SK-N-SH (cell line): ENCODE data around the gene RGS7BP. TPM values are rescaled to one million over a fixed set of nuclear protein-coding genes. Genes with fewer than 3 reads are reported as not detected.

Experiments
- CTCF ChIA-PET: fragments of 300-600, 350-600 bp; formaldehyde crosslinking; extraction: SDS; loops from one replicate; lab custom pipeline; 2021; lab: Yijun Ruan, JAX
- POLR2A ChIA-PET: fragments of 350-600 bp; sonication (Branson Sonifier 250); formaldehyde crosslinking; extraction: SDS; loops from one replicate; lab custom pipeline; 2020; ENCODE audit warnings: antibody characterized with exemption, inconsistent platforms; lab: Yijun Ruan, JAX
- DNase-seq: peaks from one replicate; pipeline ENCODE4 v3.0.0; 2012
- H2AFZ ChIP-seq: fragments of 200-600 bp; sonication (generic); 2 replicates; pipeline ENCODE4 v1.8.1; 2016; ENCODE audit warnings: antibody characterized with exemption, mild to moderate bottlenecking, low read depth
- H3F3A ChIP-seq: fragments of 200-600 bp; sonication (generic); replicated peaks from 2 replicates; pipeline ENCODE3; 2016; ENCODE audit warnings: antibody characterized with exemption, mild to moderate bottlenecking; ENCODE audit not compliant: insufficient read depth
- H3K27ac ChIP-seq, 2 experiments: fragments of 200-500 bp in 1 of 2; fragments of 200-600 bp in 1 of 2; sonication (Bioruptor generic) in 1 of 2; sonication (generic), shearing (Covaris generic) in 1 of 2; 2 replicates each; pipeline versions ENCODE4 v1.5.1 to v1.6.1; 2014 to 2016; ENCODE audit warnings: low read depth in 2 of 2, inconsistent platforms in 1 of 2, low read length in 1 of 2, mild to moderate bottlenecking in 1 of 2, mixed read lengths in 1 of 2
- H3K27me3 ChIP-seq: fragments of 200-600 bp; sonication (generic), shearing (Covaris generic); 2 replicates; pipeline ENCODE4 v1.6.1; 2016; ENCODE audit warnings: mixed run types; ENCODE audit not compliant: insufficient read depth
- H3K36me3 ChIP-seq, 2 experiments: fragments of 200-500 bp in 1 of 2; fragments of 200-600 bp in 1 of 2; sonication (Bioruptor generic) in 1 of 2; sonication (generic) in 1 of 2; replicated peaks in 1 of 2; 2 replicates each; pipeline versions ENCODE3 to v1.5.1; 2014 to 2016; ENCODE audit warnings: low read length in 1 of 2, mild to moderate bottlenecking in 1 of 2; ENCODE audit not compliant: insufficient read depth in 2 of 2, control insufficient read depth in 1 of 2
- H3K4me1 ChIP-seq, 2 experiments: fragments of 200-500 bp in 1 of 2; fragments of 200-600 bp in 1 of 2; sonication (Bioruptor generic) in 1 of 2; sonication (generic), shearing (Covaris generic) in 1 of 2; 2 replicates each; pipeline versions ENCODE4 v1.5.1 to v1.6.1; 2014 to 2016; ENCODE audit warnings: low read depth in 1 of 2, low read length in 1 of 2, mixed run types in 1 of 2; ENCODE audit not compliant: insufficient read depth in 2 of 2, control insufficient read depth in 1 of 2
- H3K4me2 ChIP-seq: fragments of 200-600 bp; sonication (generic), shearing (Covaris generic); 2 replicates; pipeline ENCODE4 v1.6.1; 2017; ENCODE audit warnings: mixed run types
- H3K4me3 ChIP-seq, 2 experiments: fragments of 200-500 bp in 1 of 2; fragments of 200-600 bp in 1 of 2; sonication (Bioruptor generic) in 1 of 2; sonication (generic), shearing (Covaris generic) in 1 of 2; 2 replicates each; pipeline versions ENCODE4 v1.5.1 to v1.8.1; 2014 to 2016; ENCODE audit warnings: low read depth in 2 of 2, inconsistent platforms in 1 of 2, low read length in 1 of 2, mild to moderate bottlenecking in 1 of 2, mixed read lengths in 1 of 2, moderate library complexity in 1 of 2
- H3K79me2 ChIP-seq: fragments of 200-600 bp; sonication (generic); 2 replicates; pipeline ENCODE4 v1.8.1; 2017; ENCODE audit warnings: mild to moderate bottlenecking; ENCODE audit not compliant: insufficient read depth
- H3K9ac ChIP-seq: fragments of 200-600 bp; sonication (generic); 2 replicates; pipeline ENCODE4 v1.6.1; 2017; ENCODE audit warnings: mixed run types
- H3K9me2 ChIP-seq: fragments of 200-600 bp; sonication (generic); 2 replicates; pipeline ENCODE4 v1.6.1; 2017; ENCODE audit warnings: mixed run types
- H3K9me3 ChIP-seq: fragments of 200-600 bp; sonication (generic); 2 replicates; pipeline ENCODE4 v1.6.1; 2017; ENCODE audit warnings: mixed run types, mild to moderate bottlenecking, moderate library complexity
- H4K20me1 ChIP-seq: fragments of 200-600 bp; sonication (generic); 2 replicates; pipeline ENCODE4 v1.6.1; 2017; ENCODE audit warnings: mild to moderate bottlenecking, mixed run types; ENCODE audit not compliant: insufficient read depth
- CHD2 ChIP-seq: fragments of 150-350 bp; IDR thresholded peaks from 2 replicates; pipeline ENCODE4 v1.6.1; 2018; ENCODE audit warnings: low read length; ENCODE audit not compliant: partially characterized antibody
- EP300 ChIP-seq, 2 experiments: IDR thresholded peaks; 2 replicates each; pipeline versions ENCODE4 v1.4.0 to v1.6.1; 2012; ENCODE audit warnings: borderline replicate concordance in 1 of 2, low read depth in 1 of 2, low read length in 1 of 2
- EZH2phosphoT487 ChIP-seq: fragments of 200-600 bp; sonication (generic); IDR thresholded peaks from 2 replicates; pipeline ENCODE4 v1.6.1; 2017; ENCODE audit warnings: low read depth, mixed run types, mild to moderate bottlenecking, antibody characterized with exemption, moderate library complexity, borderline replicate concordance
- FOXJ3 ChIP-seq: sonication (generic); formaldehyde crosslinking; IDR thresholded peaks from 2 replicates; pipeline ENCODE4 v1.5.1; 2020; ENCODE audit warnings: mild to moderate bottlenecking, missing genetic modification reagents
- GABPA ChIP-seq: IDR thresholded peaks from 2 replicates; pipeline ENCODE4 v1.4.0; 2012; ENCODE audit warnings: low read depth, mild to moderate bottlenecking
- GATA2 ChIP-seq: sonication (generic); formaldehyde crosslinking; IDR thresholded peaks from 2 replicates; pipeline ENCODE4 v1.5.0; 2020; ENCODE audit warnings: mild to moderate bottlenecking, missing genetic modification reagents
- JUND ChIP-seq: IDR thresholded peaks from 2 replicates; pipeline ENCODE4 v1.4.0; 2012
- MEF2A ChIP-seq: IDR thresholded peaks from 2 replicates; pipeline ENCODE4 v1.4.0; 2012; ENCODE audit warnings: low read depth, borderline replicate concordance
- NFIC ChIP-seq: IDR thresholded peaks from 2 replicates; pipeline ENCODE4 v1.4.0; 2012; ENCODE audit warnings: borderline replicate concordance
- POLR2AphosphoS5 ChIP-seq: IDR thresholded peaks from 2 replicates; pipeline ENCODE4 v1.6.1; 2012; ENCODE audit warnings: low read depth, low read length
- RAD21 ChIP-seq: IDR thresholded peaks from 2 replicates; pipeline ENCODE4 v1.6.1; 2012; ENCODE audit warnings: mild to moderate bottlenecking, low read length
- RXRA ChIP-seq: IDR thresholded peaks from 2 replicates; pipeline ENCODE4 v1.4.0; 2012; ENCODE audit warnings: low read depth, mild to moderate bottlenecking, borderline replicate concordance
- SIN3A ChIP-seq: IDR thresholded peaks from 2 replicates; pipeline ENCODE4 v1.6.1; 2012; ENCODE audit warnings: low read depth, mild to moderate bottlenecking, low read length, moderate library complexity, borderline replicate concordance
- SMC3 ChIP-seq: IDR thresholded peaks from 2 replicates; pipeline ENCODE4 v1.6.1; 2012; ENCODE audit warnings: low read depth, low read length, improper control_type of control experiment
- TAF1 ChIP-seq: IDR thresholded peaks from 2 replicates; pipeline ENCODE4 v1.6.1; 2012; ENCODE audit warnings: low read depth, mild to moderate bottlenecking, low read length, moderate library complexity, borderline replicate concordance
- YY1 ChIP-seq: IDR thresholded peaks from 2 replicates; pipeline ENCODE4 v1.4.0; 2012; ENCODE audit warnings: low read depth, mild to moderate bottlenecking
- WGBS: methylation state at CpG from one replicate; pipeline ENCODE4 v1.1.6; 2017; ENCODE audit warnings: low lambda C conversion rate; 5-methylcytosine and 5-hydroxymethylcytosine counted together
- polyA plus RNA-seq, 3 experiments: library from polyadenylated mRNA; depleted of rRNA; stranded (reverse); fragments of >200 nt; gene quantifications; 2 replicates each; pipeline ENCODE4 v1.2.3, GENCODE V29; 2012
- TF ChIP-seq, protein P1 (sequence below): IDR thresholded peaks from 2 replicates; pipeline ENCODE4 v1.4.0; 2012; ENCODE audit warnings: low read depth, borderline replicate concordance
- TF ChIP-seq, protein P2 (sequence below): IDR thresholded peaks from 2 replicates; pipeline ENCODE4 v1.4.0; 2012; ENCODE audit warnings: low read depth, borderline replicate concordance
- TF ChIP-seq, protein P3 (sequence below): fragments of 200-600 bp; sonication (generic); IDR thresholded peaks from 2 replicates; pipeline ENCODE4 v1.6.1; 2017; ENCODE audit warnings: antibody characterized with exemption, mild to moderate bottlenecking, moderate library complexity
- TF ChIP-seq, protein P4 (sequence below): IDR thresholded peaks from 2 replicates; pipeline ENCODE4; 2012

RGS7BP gene
- polyA plus RNA-seq, 1 of the 3 experiments (the other 2 are of a cell fraction) = not detected

DNA sequence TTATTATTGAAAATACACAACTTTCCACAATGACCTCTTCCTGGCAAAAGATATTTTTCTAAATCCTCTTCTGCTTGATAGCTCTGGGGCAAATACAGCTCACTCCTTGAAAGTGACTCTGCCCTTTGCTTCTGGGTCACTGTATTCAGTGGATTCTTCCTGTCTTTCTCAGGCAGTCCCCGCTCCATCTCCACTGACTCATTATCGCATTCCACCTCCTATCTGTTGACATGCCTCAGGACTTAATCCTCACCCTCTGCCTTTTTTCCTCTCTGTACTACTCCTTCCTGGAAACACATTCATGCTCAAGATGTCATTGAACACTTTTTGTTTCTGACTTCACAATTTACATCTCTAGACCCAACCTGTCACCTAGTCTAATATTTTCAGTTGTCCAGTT is 8.4 kb upstream of the RGS7BP start:
- Histone ChIP-seq H2AFZ (no peak overlapping the region), H3K27me3 (no peaks in the 10 kb centered on the region), H4K20me1 (no peaks in the 10 kb centered on the region), H3F3A (no peaks in the 10 kb centered on the region), H3K4me2 (no peak overlapping the region), H3K27ac (no peak overlapping the region), H3K36me3 (no peaks in the 10 kb centered on the region), H3K9me3 (no peaks in the 10 kb centered on the region), H3K4me3 (no peak overlapping the region), H3K9me2 (no peaks in the 10 kb centered on the region), H3K9ac (no peak overlapping the region), H3K4me1 (no peaks in the 10 kb centered on the region), H3K79me2 (no peaks in the 10 kb centered on the region)
- ChIA-PET CTCF (no interaction called here), POLR2A (no interaction called here)
- DNase-seq = no peak
- WGBS = 0% methylated on average over 2 of the region's 2 CpGs
- TF ChIP-seq, protein P1, sequence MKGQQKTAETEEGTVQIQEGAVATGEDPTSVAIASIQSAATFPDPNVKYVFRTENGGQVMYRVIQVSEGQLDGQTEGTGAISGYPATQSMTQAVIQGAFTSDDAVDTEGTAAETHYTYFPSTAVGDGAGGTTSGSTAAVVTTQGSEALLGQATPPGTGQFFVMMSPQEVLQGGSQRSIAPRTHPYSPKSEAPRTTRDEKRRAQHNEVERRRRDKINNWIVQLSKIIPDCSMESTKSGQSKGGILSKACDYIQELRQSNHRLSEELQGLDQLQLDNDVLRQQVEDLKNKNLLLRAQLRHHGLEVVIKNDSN = no peak
- TF ChIP-seq EP300 (IDR thresholded peaks at IDR 0.05; ENCODE audit: borderline replicate concordance in 1 of 2, low read depth in 1 of 2, low read length in 1 of 2) = no peak
- no peak for TF ChIP-seq JUND
- TF ChIP-seq, protein P2, sequence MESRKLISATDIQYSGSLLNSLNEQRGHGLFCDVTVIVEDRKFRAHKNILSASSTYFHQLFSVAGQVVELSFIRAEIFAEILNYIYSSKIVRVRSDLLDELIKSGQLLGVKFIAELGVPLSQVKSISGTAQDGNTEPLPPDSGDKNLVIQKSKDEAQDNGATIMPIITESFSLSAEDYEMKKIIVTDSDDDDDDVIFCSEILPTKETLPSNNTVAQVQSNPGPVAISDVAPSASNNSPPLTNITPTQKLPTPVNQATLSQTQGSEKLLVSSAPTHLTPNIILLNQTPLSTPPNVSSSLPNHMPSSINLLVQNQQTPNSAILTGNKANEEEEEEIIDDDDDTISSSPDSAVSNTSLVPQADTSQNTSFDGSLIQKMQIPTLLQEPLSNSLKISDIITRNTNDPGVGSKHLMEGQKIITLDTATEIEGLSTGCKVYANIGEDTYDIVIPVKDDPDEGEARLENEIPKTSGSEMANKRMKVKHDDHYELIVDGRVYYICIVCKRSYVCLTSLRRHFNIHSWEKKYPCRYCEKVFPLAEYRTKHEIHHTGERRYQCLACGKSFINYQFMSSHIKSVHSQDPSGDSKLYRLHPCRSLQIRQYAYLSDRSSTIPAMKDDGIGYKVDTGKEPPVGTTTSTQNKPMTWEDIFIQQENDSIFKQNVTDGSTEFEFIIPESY = no peak
- TF ChIP-seq TAF1 = no peak
- TF ChIP-seq, protein P3, sequence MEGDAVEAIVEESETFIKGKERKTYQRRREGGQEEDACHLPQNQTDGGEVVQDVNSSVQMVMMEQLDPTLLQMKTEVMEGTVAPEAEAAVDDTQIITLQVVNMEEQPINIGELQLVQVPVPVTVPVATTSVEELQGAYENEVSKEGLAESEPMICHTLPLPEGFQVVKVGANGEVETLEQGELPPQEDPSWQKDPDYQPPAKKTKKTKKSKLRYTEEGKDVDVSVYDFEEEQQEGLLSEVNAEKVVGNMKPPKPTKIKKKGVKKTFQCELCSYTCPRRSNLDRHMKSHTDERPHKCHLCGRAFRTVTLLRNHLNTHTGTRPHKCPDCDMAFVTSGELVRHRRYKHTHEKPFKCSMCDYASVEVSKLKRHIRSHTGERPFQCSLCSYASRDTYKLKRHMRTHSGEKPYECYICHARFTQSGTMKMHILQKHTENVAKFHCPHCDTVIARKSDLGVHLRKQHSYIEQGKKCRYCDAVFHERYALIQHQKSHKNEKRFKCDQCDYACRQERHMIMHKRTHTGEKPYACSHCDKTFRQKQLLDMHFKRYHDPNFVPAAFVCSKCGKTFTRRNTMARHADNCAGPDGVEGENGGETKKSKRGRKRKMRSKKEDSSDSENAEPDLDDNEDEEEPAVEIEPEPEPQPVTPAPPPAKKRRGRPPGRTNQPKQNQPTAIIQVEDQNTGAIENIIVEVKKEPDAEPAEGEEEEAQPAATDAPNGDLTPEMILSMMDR = no peak
- no peak for TF ChIP-seq POLR2AphosphoS5
- no peak for TF ChIP-seq EZH2phosphoT487
- no peak for TF ChIP-seq GATA2
- no peak for TF ChIP-seq SMC3
- no peak for TF ChIP-seq GABPA
- no peak for TF ChIP-seq YY1
- no peak for TF ChIP-seq SIN3A
- no peak for TF ChIP-seq MEF2A
- no peak for TF ChIP-seq RXRA
- no peak for TF ChIP-seq FOXJ3 (CRISPR knock-in tag)
- TF ChIP-seq CHD2 = no peak
- no peak for TF ChIP-seq RAD21
- no peak for TF ChIP-seq NFIC
- TF ChIP-seq, protein P4, sequence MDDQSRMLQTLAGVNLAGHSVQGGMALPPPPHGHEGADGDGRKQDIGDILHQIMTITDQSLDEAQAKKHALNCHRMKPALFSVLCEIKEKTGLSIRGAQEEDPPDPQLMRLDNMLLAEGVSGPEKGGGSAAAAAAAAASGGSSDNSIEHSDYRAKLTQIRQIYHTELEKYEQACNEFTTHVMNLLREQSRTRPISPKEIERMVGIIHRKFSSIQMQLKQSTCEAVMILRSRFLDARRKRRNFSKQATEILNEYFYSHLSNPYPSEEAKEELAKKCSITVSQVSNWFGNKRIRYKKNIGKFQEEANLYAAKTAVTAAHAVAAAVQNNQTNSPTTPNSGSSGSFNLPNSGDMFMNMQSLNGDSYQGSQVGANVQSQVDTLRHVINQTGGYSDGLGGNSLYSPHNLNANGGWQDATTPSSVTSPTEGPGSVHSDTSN = no peak
